ENCODE results near the gene KPNA4.
"Not testable (repeated sequence)": the region's sequence is repeated elsewhere in the genome, so short reads cannot be mapped to it uniquely, and the experiment has no call there.

The KPNA4 gene

GRCh38 chr3:160565442-160566403 is at the start of gene KPNA4:
KPNA4 (minus strand) TSS chr3:160565571; CDS start chr3:160565282, 289 bp downstream.
- Histone ChIP-seq H3K9me3 (ENCODE audit: control insufficient read depth, low read depth, low read length) (no peaks in the 10 kb centered on the region), H3K27ac (ENCODE audit: low read length) (peak within 1 kb of the TSS; percentile 65), H3K9ac (ENCODE audit: low read length) (peak within 1 kb of the TSS; percentile 79), H3K4me1 (ENCODE audit: control insufficient read depth, low read depth, low read length) (peaks cover 17% of the 10 kb centered on the region), H3K4me3 (ENCODE audit: low read length) (peak within 1 kb of the TSS; percentile 84), H3K27me3 (ENCODE audit: control insufficient read depth, insufficient read depth, low read length) (peaks cover 7% of the 10 kb centered on the region), H3K36me3 (ENCODE audit: control insufficient read depth, low read depth, low read length) (peaks cover 12% of the 10 kb centered on the region)

DNA sequence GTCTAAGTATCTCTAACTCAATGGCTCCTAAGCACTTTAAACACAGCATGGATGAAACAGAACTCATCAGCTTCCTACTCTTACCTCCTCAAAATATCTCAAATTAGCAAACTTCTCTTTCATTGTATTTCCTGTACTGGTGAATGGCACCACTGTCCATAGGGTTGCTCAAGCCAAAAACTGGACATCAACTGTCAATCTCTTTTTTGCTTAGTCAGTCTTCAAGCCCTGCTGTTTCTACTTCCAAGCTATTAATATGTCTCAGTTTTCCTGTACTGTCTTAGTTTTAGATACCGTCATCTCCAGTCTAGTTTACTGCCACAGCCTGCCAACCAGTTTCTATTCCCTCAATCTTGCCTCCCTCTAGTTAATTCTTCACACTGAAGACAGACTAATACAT is 48.3 kb upstream of the KPNA4 start:
- no peak overlapping the region for H3K9ac ChIP-seq (ENCODE audit: low read length)
- no peaks in the 10 kb centered on the region for H3K9me3 ChIP-seq (ENCODE audit: control insufficient read depth, low read depth, low read length)
- H3K27ac ChIP-seq (ENCODE audit: low read length), result no peak overlapping the region
- no peaks in the 10 kb centered on the region for H3K27me3 ChIP-seq (ENCODE audit: control insufficient read depth, insufficient read depth, low read length)
- H3K4me3 ChIP-seq (ENCODE audit: low read length), result no peak overlapping the region
- H3K36me3 ChIP-seq (ENCODE audit: control insufficient read depth, low read depth, low read length), result no peaks in the 10 kb centered on the region
- no peaks in the 10 kb centered on the region for H3K4me1 ChIP-seq (ENCODE audit: control insufficient read depth, low read depth, low read length)

DNA sequence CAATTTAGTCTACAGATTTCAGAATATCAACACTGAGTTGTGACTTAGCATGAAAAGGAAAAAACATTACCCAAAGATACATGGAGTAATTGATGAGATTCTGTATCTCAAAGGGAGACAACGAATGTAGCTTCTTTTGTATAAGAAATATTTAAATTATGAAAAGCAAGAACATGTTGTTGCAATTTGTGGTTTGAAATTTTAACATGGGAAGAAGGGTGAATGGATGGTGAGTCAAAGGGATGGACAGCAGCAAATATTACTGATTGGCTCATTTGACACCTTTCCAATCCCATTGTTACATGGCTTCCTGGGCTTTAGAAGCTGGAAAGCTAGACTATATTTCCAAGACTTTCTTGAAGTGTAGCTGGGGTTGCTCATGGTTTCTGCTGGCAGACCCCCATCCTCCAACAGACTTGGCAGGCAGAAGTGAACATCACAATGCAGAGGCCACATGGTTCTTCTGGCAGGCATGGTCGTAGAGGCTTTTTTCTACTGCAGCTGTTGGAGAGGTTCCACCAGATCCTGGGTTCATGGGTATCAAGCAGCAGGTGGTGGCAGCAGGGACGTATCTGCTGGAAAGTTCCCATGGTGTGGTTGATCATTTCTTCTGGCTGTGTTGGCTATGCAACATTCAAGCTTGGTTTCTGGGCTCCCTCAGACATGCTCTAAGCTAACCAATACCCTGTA is 47.2 kb upstream of the KPNA4 start:
- H3K9ac ChIP-seq (ENCODE audit: low read length), result no peak overlapping the region
- no peak overlapping the region for H3K27ac ChIP-seq (ENCODE audit: low read length)
- H3K27me3 ChIP-seq (ENCODE audit: control insufficient read depth, insufficient read depth, low read length), result no peaks in the 10 kb centered on the region
- H3K9me3 ChIP-seq (ENCODE audit: control insufficient read depth, low read depth, low read length), result no peaks in the 10 kb centered on the region
- H3K4me1 ChIP-seq (ENCODE audit: control insufficient read depth, low read depth, low read length), result no peaks in the 10 kb centered on the region
- no peak overlapping the region for H3K4me3 ChIP-seq (ENCODE audit: low read length)
- H3K36me3 ChIP-seq (ENCODE audit: control insufficient read depth, low read depth, low read length), result no peaks in the 10 kb centered on the region

DNA sequence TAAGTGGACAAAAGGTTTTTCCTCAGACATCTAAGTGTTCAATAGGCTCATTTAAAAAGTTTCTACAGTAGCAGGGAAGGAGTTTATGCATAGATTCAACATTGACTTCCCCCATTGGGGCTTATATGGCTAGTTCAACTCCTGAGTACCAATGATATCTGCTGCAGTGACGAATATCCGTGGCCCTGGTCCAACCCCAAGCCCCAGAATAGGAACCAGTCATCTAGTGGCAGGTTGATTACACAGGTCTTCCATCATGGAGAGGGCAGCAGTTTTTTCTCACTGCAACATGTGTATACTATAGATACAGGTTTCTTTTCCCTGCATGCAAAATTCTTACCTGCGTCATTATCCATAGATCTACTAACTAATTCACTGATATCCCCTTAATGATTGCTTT is 45.8 kb upstream of the KPNA4 start:
- no peak overlapping the region for H3K9ac ChIP-seq (ENCODE audit: low read length)
- H3K27me3 ChIP-seq (ENCODE audit: control insufficient read depth, insufficient read depth, low read length), result no peaks in the 10 kb centered on the region
- H3K4me3 ChIP-seq (ENCODE audit: low read length), result no peak overlapping the region

GRCh38 chr3:160608870-160609269 is 43.5 kb upstream of the KPNA4 start:
- no peaks in the 10 kb centered on the region for H3K27me3 ChIP-seq (ENCODE audit: control insufficient read depth, insufficient read depth, low read length)
- no peaks in the 10 kb centered on the region for H3K4me1 ChIP-seq (ENCODE audit: control insufficient read depth, low read depth, low read length)
- H3K9me3 ChIP-seq (ENCODE audit: control insufficient read depth, low read depth, low read length), result no peaks in the 10 kb centered on the region
- H3K4me3 ChIP-seq (ENCODE audit: low read length), result no peak overlapping the region
- H3K36me3 ChIP-seq (ENCODE audit: control insufficient read depth, low read depth, low read length), result no peaks in the 10 kb centered on the region
- H3K27ac ChIP-seq (ENCODE audit: low read length), result no peak overlapping the region
- no peak overlapping the region for H3K9ac ChIP-seq (ENCODE audit: low read length)

More for the DNA sequence above, 45.8 kb upstream of the KPNA4 start:
- no peaks in the 10 kb centered on the region for H3K4me1 ChIP-seq (ENCODE audit: control insufficient read depth, low read depth, low read length)
- no peaks in the 10 kb centered on the region for H3K36me3 ChIP-seq (ENCODE audit: control insufficient read depth, low read depth, low read length)
- H3K9me3 ChIP-seq (ENCODE audit: control insufficient read depth, low read depth, low read length), result no peaks in the 10 kb centered on the region
- no peak overlapping the region for H3K27ac ChIP-seq (ENCODE audit: low read length)

- Histone ChIP-seq H3K27me3 (ENCODE audit: control insufficient read depth, insufficient read depth, low read length) (no peaks in the 10 kb centered on the region), H3K9me3 (ENCODE audit: control insufficient read depth, low read depth, low read length) (no peaks in the 10 kb centered on the region), H3K36me3 (ENCODE audit: control insufficient read depth, low read depth, low read length) (no peaks in the 10 kb centered on the region), H3K27ac (ENCODE audit: low read length) (no peak overlapping the region), H3K9ac (ENCODE audit: low read length) (no peak overlapping the region), H3K4me1 (ENCODE audit: control insufficient read depth, low read depth, low read length) (no peaks in the 10 kb centered on the region), H3K4me3 (ENCODE audit: low read length) (no peak overlapping the region)
Measured at GRCh38 chr3:160607826-160608225, 42.5 kb upstream of the KPNA4 start.

GRCh38 chr3:160605315-160605714 is 39.9 kb upstream of the KPNA4 start:
- Histone ChIP-seq H3K4me1 (ENCODE audit: control insufficient read depth, low read depth, low read length) (no peaks in the 10 kb centered on the region), H3K36me3 (ENCODE audit: control insufficient read depth, low read depth, low read length) (no peaks in the 10 kb centered on the region), H3K4me3 (ENCODE audit: low read length) (no peak overlapping the region), H3K27me3 (ENCODE audit: control insufficient read depth, insufficient read depth, low read length) (no peaks in the 10 kb centered on the region), H3K9ac (ENCODE audit: low read length) (no peak overlapping the region), H3K9me3 (ENCODE audit: control insufficient read depth, low read depth, low read length) (no peaks in the 10 kb centered on the region), H3K27ac (ENCODE audit: low read length) (no peak overlapping the region)

DNA sequence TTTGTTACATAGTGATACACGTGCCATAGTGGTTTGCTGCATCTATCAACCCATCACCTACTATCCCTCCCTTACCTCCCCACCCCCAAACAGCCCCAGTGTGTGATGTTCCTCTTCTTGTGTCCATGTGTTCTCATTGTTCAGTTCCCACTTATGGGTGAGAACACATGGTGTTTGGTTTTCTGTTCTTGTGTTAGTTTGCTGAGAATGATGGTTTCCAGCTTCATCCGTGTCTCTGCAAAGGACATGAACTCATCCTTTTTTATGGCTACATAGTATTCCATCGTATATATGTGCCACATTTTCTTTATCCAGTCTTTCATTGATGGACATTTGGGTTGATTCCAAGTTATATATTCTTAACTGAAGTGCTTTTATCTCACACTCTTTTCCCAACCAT is 38.5 kb upstream of the KPNA4 start:
- not testable (repeated sequence) for H3K4me3 ChIP-seq (ENCODE audit: low read length); H3K27me3 ChIP-seq (ENCODE audit: control insufficient read depth, insufficient read depth, low read length); H3K9me3 ChIP-seq (ENCODE audit: control insufficient read depth, low read depth, low read length); H3K27ac ChIP-seq (ENCODE audit: low read length); H3K4me1 ChIP-seq (ENCODE audit: control insufficient read depth, low read depth, low read length); H3K9ac ChIP-seq (ENCODE audit: low read length); H3K36me3 ChIP-seq (ENCODE audit: control insufficient read depth, low read depth, low read length)

DNA sequence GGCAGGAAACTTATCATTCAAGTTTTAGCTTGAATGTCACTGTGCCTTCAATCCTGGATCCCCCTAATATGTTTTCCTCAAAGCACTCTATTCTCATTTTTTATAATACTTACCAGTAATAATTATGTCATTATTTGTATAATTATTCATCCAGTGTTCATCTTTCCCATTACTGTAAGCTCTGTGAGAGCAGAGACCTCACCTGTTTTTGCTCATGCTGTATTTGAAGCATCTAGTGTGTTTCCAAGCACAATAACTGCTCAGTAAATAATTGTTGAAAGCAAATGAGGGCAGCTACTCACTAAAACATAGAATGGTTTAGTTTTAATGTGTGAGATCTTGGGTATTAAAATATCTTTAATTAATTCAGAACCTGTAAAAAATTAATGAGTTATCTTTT is 36.9 kb upstream of the KPNA4 start:
- Histone ChIP-seq H3K9ac (ENCODE audit: low read length) (no peak overlapping the region), H3K9me3 (ENCODE audit: control insufficient read depth, low read depth, low read length) (no peaks in the 10 kb centered on the region), H3K27me3 (ENCODE audit: control insufficient read depth, insufficient read depth, low read length) (no peaks in the 10 kb centered on the region), H3K27ac (ENCODE audit: low read length) (no peak overlapping the region), H3K4me3 (ENCODE audit: low read length) (no peak overlapping the region), H3K36me3 (ENCODE audit: control insufficient read depth, low read depth, low read length) (no peaks in the 10 kb centered on the region), H3K4me1 (ENCODE audit: control insufficient read depth, low read depth, low read length) (no peaks in the 10 kb centered on the region)

DNA sequence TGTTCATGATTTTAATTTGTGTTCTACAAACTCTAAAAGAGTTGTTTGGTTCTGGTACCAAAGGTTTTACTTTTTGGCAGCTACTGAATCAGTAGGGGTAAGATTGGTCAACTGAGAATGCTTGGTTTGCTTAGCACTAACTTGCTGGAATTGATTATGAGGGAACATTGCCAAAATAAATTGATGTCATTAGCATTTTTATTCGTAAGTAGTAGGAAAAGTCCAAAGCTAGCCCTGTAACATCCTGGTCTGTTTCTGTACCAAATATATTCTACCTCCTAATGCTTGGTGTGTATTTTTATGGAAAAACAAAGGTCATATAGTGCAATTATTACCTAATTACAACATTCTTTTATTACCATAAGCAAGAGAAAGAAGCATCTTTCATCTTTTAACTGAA is 35.9 kb upstream of the KPNA4 start:
- H3K4me3 ChIP-seq (ENCODE audit: low read length), result no peak overlapping the region
- no peaks in the 10 kb centered on the region for H3K9me3 ChIP-seq (ENCODE audit: control insufficient read depth, low read depth, low read length)
- H3K27me3 ChIP-seq (ENCODE audit: control insufficient read depth, insufficient read depth, low read length), result no peaks in the 10 kb centered on the region
- no peak overlapping the region for H3K9ac ChIP-seq (ENCODE audit: low read length)
- H3K27ac ChIP-seq (ENCODE audit: low read length), result no peak overlapping the region
- no peaks in the 10 kb centered on the region for H3K4me1 ChIP-seq (ENCODE audit: control insufficient read depth, low read depth, low read length)
- H3K36me3 ChIP-seq (ENCODE audit: control insufficient read depth, low read depth, low read length), result no peaks in the 10 kb centered on the region

GRCh38 chr3:160598865-160599264 is 33.5 kb upstream of the KPNA4 start:
- Histone ChIP-seq H3K27ac (ENCODE audit: low read length) (no peak overlapping the region), H3K4me3 (ENCODE audit: low read length) (no peak overlapping the region), H3K9me3 (ENCODE audit: control insufficient read depth, low read depth, low read length) (no peaks in the 10 kb centered on the region), H3K4me1 (ENCODE audit: control insufficient read depth, low read depth, low read length) (no peaks in the 10 kb centered on the region), H3K36me3 (ENCODE audit: control insufficient read depth, low read depth, low read length) (no peaks in the 10 kb centered on the region), H3K27me3 (ENCODE audit: control insufficient read depth, insufficient read depth, low read length) (no peaks in the 10 kb centered on the region), H3K9ac (ENCODE audit: low read length) (no peak overlapping the region)
